ENCODE results near the gene BAG2.

Gene BAG2

DNA sequence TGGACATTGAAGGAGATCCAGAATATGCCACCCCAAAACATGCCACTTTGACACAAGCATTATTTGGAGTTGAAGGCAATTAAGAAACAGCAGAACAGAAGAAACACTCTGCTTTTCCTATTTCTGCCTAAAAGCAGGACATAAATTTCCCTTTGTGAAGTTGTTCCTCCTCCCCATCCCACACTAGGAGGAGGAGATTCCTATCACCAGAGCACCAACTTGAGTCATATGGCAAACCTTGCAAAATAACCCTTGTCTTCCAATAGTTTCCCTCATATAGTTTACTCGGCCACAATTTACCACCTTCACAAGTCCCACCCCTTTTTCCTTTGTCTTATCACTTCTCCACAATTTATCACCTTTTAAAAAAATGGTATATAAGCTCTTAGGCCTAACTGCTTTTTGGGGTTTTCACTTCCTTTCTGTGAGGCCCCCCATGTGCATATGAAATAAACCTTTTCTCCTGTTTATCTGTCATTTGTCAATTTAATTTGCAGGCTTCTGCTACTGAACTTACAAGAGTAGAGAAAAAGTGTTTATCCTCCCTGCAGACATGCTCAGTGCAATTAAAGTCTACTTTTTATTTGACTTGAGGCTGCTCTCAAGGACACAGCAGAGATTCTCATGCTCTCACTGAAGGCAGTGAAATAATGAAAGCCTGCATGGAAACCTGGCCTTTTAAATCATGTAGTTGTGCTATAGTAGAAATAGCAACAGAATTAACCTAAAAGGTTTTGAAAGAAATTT lies 52.8 kb downstream of the BAG2 start:
- no peak for DNase-seq

DNA sequence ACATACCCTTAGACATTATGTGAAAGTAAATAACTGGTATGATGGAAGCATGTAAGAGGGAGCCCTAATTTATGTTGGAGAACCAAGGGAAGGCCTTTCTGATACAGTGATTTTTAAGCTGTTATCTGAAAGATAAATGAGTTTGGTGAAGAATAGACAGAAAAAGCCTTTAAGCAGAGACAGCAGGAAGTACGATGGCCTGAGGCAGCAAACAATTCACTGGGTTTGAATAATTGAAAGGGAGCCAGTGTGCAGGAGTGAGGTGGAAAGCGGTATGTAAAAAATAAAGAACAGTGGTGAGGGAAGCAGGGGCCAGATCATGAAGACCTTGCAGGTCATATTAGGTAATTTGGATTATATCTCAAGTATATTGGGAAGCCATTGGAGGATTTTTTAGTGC lies 54.1 kb downstream of the BAG2 start:
- no peak for DNase-seq
